ENCODE results near the gene CCDC89. TPM values are rescaled to one million over a fixed set of nuclear protein-coding genes. Genes with fewer than 3 reads are reported as not detected.

Gene CCDC89
- total and polyA plus RNA-seq, 2 of the 4 experiments (the other 2 are of a cell fraction), result 4.0 to 7.9 TPM

- peak overlapping the region; percentile 80; the same call in 1 of the 2 replicates for H2AK5ac ChIP-seq (ENCODE audit: low read depth, low read length)
- H2AK9ac ChIP-seq (replicated peaks; ENCODE audit: low read depth, low read length, poor library complexity), result peak overlapping the region; percentile 90
- peak overlapping the region; percentile 66; the same call in 2 of the 3 replicates for H2BK15ac ChIP-seq (ENCODE audit: low read depth, low read length)
- H3K27me3 ChIP-seq (ENCODE audit: control insufficient read depth, insufficient read depth, low read length), result no peaks in the 10 kb centered on the region
- H3K18ac ChIP-seq (ENCODE audit: low read depth, low read length), result peak overlapping the region; percentile 95
- peak overlapping the region; percentile 72 to 85 for H4K8ac ChIP-seq (ENCODE audit: low read depth in 2 of 2, low read length in 2 of 2)
- ChIA-PET CTCF (interaction anchor here (0.6 kb wide), 2 partner anchors 11 to 23 kb away, joined by 3 to 5 read pairs; no protein-coding TSS in a partner anchor), POLR2A (ENCODE audit: unreplicated experiment) (interaction anchor here (1.1 kb wide), 1 partner anchor 60 kb away, joined by 4 read pairs; no protein-coding TSS in a partner anchor)
- in situ Hi-C loops (cut with MboI; ENCODE audit: low sequenced_read_pairs) (no loop called here), dilution Hi-C loops (cut with HindIII; ENCODE audit: low sequenced_read_pairs, unreplicated experiment) (no loop called here), intact Hi-C loops (cut with micrococcal nuclease) (loop anchor here (2.0 to 5.0 kb wide), 4 partner anchors 54 to 110 kb away; partner anchors contain the start of genes CREBZF and SYTL2)
- H4K5ac ChIP-seq (ENCODE audit: low read depth, low read length), result peak overlapping the region; percentile 91
- BruUV-seq (replicated peaks), result no TSS peak
- WGBS, 2 experiments (ENCODE audit: extremely low coverage in 2 of 2, insufficient read length in 1 of 2), result no CpG with 5 or more reads among the region's 10 CpGs
- no peaks in the 10 kb centered on the region for H3K9me3 ChIP-seq (ENCODE audit: control insufficient read depth, insufficient read depth, low read length)
- H3K56ac ChIP-seq (ENCODE audit: extremely low read depth, insufficient read depth, low read length), result peak overlapping the region; percentile 88
- H3K79me1 ChIP-seq (ENCODE audit: low read depth in 1 of 2, low read length in 2 of 2), result peaks cover 11 to 25% of the 10 kb centered on the region in 2 experiments; a peak in 2 of 4 replicates
- DNase-seq (peak; percentile 100), ATAC-seq (ENCODE audit: low read depth) (peak; percentile 93)
- H3K14ac ChIP-seq (replicated peaks; ENCODE audit: low read depth, low read length), result peak overlapping the region; percentile 84
- peak overlapping the region; percentile 91 for H3K27ac ChIP-seq (ENCODE audit: insufficient read depth, low read length)
- peak overlapping the region; percentile 96 for H2BK120ac ChIP-seq (ENCODE audit: low read depth, low read length)
- peak overlapping the region; percentile 56 for H3K4me2 ChIP-seq (ENCODE audit: low read depth, low read length)
- peak overlapping the region; percentile 52 for H3K4me3 ChIP-seq (ENCODE audit: insufficient read depth, low read depth, low read length)
- peak overlapping the region; percentile 77 for H3K23ac ChIP-seq (ENCODE audit: low read depth, low read length)
- peaks cover 3% of the 10 kb centered on the region; the same call in 1 of the 2 replicates for H3K9me1 ChIP-seq (ENCODE audit: insufficient read depth, low read length)
- peaks cover 1% of the 10 kb centered on the region; the same call in 1 of the 2 replicates for H3K36me3 ChIP-seq (ENCODE audit: control insufficient read depth, insufficient read depth, low read length)
- peak overlapping the region; percentile 77 for H2AFZ ChIP-seq (replicated peaks; ENCODE audit: low read length, poor library complexity)
- peaks cover 8% of the 10 kb centered on the region for H3K4me1 ChIP-seq (ENCODE audit: control insufficient read depth, insufficient read depth, low read length)
- H4K20me1 ChIP-seq (ENCODE audit: insufficient read depth, low read length), result no peaks in the 10 kb centered on the region
- peak overlapping the region; percentile 97 for H2BK5ac ChIP-seq (ENCODE audit: low read depth, low read length, poor library complexity, severe bottlenecking)
- H2BK20ac ChIP-seq (ENCODE audit: low read depth, low read length), result peak overlapping the region; percentile 95
- H4K91ac ChIP-seq (ENCODE audit: insufficient read depth, low read depth, low read length), result peak overlapping the region; percentile 93
- H3K9ac ChIP-seq (ENCODE audit: low read depth, low read length), result peak overlapping the region; percentile 86
- peak overlapping the region; percentile 87 for H3K4ac ChIP-seq (ENCODE audit: low read depth, low read length)
- TF ChIP-seq RFX5 (IDR thresholded peaks at IDR 0.05; ENCODE audit: low read depth, low read length), result no peak
- peak; percentile 87; the same call in 1 of the 2 replicates for TF ChIP-seq BHLHE40 (IDR thresholded peaks at IDR 0.05; ENCODE audit: low read depth, low read length)
- peak; percentile 89 for TF ChIP-seq RCOR1 (IDR thresholded peaks at IDR 0.05; ENCODE audit: insufficient replicate concordance, low read length)
- TF ChIP-seq RAD21 (IDR thresholded peaks at IDR 0.05; ENCODE audit: low read length), result peak; percentile 13; the same call in 1 of the 2 replicates
- TF ChIP-seq CHD1 (IDR thresholded peaks at IDR 0.05; ENCODE audit: low read depth, low read length), result no peak
- no peak for TF ChIP-seq ELK1 (IDR thresholded peaks at IDR 0.05; ENCODE audit: borderline replicate concordance, low read depth, low read length)
- TF ChIP-seq MXI1 (IDR thresholded peaks at IDR 0.05; ENCODE audit: borderline replicate concordance, low read depth, low read length), result peak; percentile 43; the same call in 1 of the 2 replicates
- peak; percentile 75 for TF ChIP-seq POLR2A (IDR thresholded peaks at IDR 0.05; ENCODE audit: low read depth, low read length)
- TF ChIP-seq NFE2L2 (IDR thresholded peaks at IDR 0.05; ENCODE audit: low read depth, low read length), result no peak
- peak; percentile 53; the same call in 1 of the 2 replicates for TF ChIP-seq CEBPB (IDR thresholded peaks at IDR 0.05; ENCODE audit: low read depth, low read length)
- no peak for TF ChIP-seq SMC3 (IDR thresholded peaks at IDR 0.05; ENCODE audit: low read depth, low read length)
- no peak for TF ChIP-seq CTCF (conservative IDR thresholded peaks at IDR 0.05; ENCODE audit: low read depth, low read length)
- peak; percentile 27; the same call in 1 of the 2 replicates for TF ChIP-seq MAZ (IDR thresholded peaks at IDR 0.05; ENCODE audit: borderline replicate concordance, low read depth, low read length)
- TF ChIP-seq MAFK (IDR thresholded peaks at IDR 0.05; ENCODE audit: low read depth, low read length), result peak; percentile 24; the same call in 1 of the 2 replicates
These were observed 33.2 kb upstream of the CCDC89 start for GRCh38 chr11:85718991-85719807.

All from IMR-90 (cell line).